Measurements from ENCODE around the gene HMGB4. TPM values are rescaled to one million over a fixed set of nuclear protein-coding genes. Genes with fewer than 3 reads are reported as not detected.
A peak's percentile ranks its signal among the peaks of the same experiment; 100 is the strongest.

Gene HMGB4
- total RNA-seq, 1 donor from 2014 or later, result not detected

- TF ChIP-seq CTCF (IDR thresholded peaks at IDR 0.05), result no peak
- TF ChIP-seq POLR2A (IDR thresholded peaks at IDR 0.05), result no peak
- TF ChIP-seq POLR2AphosphoS5 (IDR thresholded peaks at IDR 0.05; ENCODE audit: insufficient read depth in 1 of 2, low read depth in 1 of 2), result no peak
- DNase-seq (ENCODE audit: extremely low spot score in 2 of 2), result peak in 1 of 2 donors; percentile 7
- Histone ChIP-seq H3K4me3 (no peak overlapping the region), H3K27me3 (no peaks in the 10 kb centered on the region), H3K9me3 (no peaks in the 10 kb centered on the region), H3K36me3 (no peaks in the 10 kb centered on the region), H3K27ac (no peak overlapping the region), H3K4me1 (no peaks in the 10 kb centered on the region)
- intact Hi-C loops (cut with DNase I), result no loop called here
Measured at GRCh38 chr1:33819913-33820311, 44.0 kb upstream of the HMGB4 start.

- Histone ChIP-seq H3K27ac (no peak overlapping the region), H3K4me1 (no peaks in the 10 kb centered on the region), H3K4me3 (no peak overlapping the region), H3K9me3 (no peaks in the 10 kb centered on the region), H3K27me3 (no peaks in the 10 kb centered on the region), H3K36me3 (no peaks in the 10 kb centered on the region)
- intact Hi-C loops (cut with DNase I), result no loop called here
- DNase-seq (ENCODE audit: extremely low spot score in 2 of 2), result peak in 1 of 2 donors; percentile 46
- no peak for TF ChIP-seq POLR2AphosphoS5 (IDR thresholded peaks at IDR 0.05; ENCODE audit: insufficient read depth in 1 of 2, low read depth in 1 of 2)
- no peak for TF ChIP-seq POLR2A (IDR thresholded peaks at IDR 0.05)
- no peak for TF ChIP-seq CTCF (IDR thresholded peaks at IDR 0.05)
Measured at GRCh38 chr1:33820804-33821203, 43.1 kb upstream of the HMGB4 start.

GRCh38 chr1:33821291-33821690 is 42.6 kb upstream of the HMGB4 start:
- no peak overlapping the region for H3K27ac ChIP-seq
- peak; percentile 56 to 67 for DNase-seq (ENCODE audit: extremely low spot score in 2 of 2)
- H3K4me1 ChIP-seq, result no peaks in the 10 kb centered on the region
- H3K4me3 ChIP-seq, result no peak overlapping the region
- H3K36me3 ChIP-seq, result no peaks in the 10 kb centered on the region
- intact Hi-C loops (cut with DNase I), result no loop called here
- no peaks in the 10 kb centered on the region for H3K9me3 ChIP-seq
- no peak for TF ChIP-seq POLR2A (IDR thresholded peaks at IDR 0.05)
- no peak for TF ChIP-seq CTCF (IDR thresholded peaks at IDR 0.05)
- TF ChIP-seq POLR2AphosphoS5 (IDR thresholded peaks at IDR 0.05; ENCODE audit: insufficient read depth in 1 of 2, low read depth in 1 of 2), result no peak
- no peaks in the 10 kb centered on the region for H3K27me3 ChIP-seq

- Histone ChIP-seq H3K27me3 (no peaks in the 10 kb centered on the region), H3K4me3 (no peak overlapping the region), H3K36me3 (no peaks in the 10 kb centered on the region), H3K9me3 (no peaks in the 10 kb centered on the region), H3K4me1 (no peaks in the 10 kb centered on the region), H3K27ac (no peak overlapping the region)
- no peak for TF ChIP-seq POLR2A (IDR thresholded peaks at IDR 0.05)
- no peak for TF ChIP-seq POLR2AphosphoS5 (IDR thresholded peaks at IDR 0.05; ENCODE audit: insufficient read depth in 1 of 2, low read depth in 1 of 2)
- no peak for TF ChIP-seq CTCF (IDR thresholded peaks at IDR 0.05)
- peak; percentile 56 to 74 for DNase-seq (ENCODE audit: extremely low spot score in 2 of 2)
- intact Hi-C loops (cut with DNase I), result no loop called here
Measured at GRCh38 chr1:33822396-33822795, 41.5 kb upstream of the HMGB4 start.

GRCh38 chr1:33823401-33823800 is 40.5 kb upstream of the HMGB4 start:
- TF ChIP-seq POLR2A (IDR thresholded peaks at IDR 0.05) (no peak), POLR2AphosphoS5 (IDR thresholded peaks at IDR 0.05; ENCODE audit: insufficient read depth in 1 of 2, low read depth in 1 of 2) (no peak), CTCF (IDR thresholded peaks at IDR 0.05) (no peak)

More at GRCh38 chr1:33823401-33823800, 40.5 kb upstream of the HMGB4 start:
- Histone ChIP-seq H3K9me3 (no peaks in the 10 kb centered on the region), H3K4me1 (no peaks in the 10 kb centered on the region), H3K36me3 (no peaks in the 10 kb centered on the region), H3K27me3 (no peaks in the 10 kb centered on the region), H3K4me3 (no peak overlapping the region), H3K27ac (no peak overlapping the region)
- intact Hi-C loops (cut with DNase I), result no loop called here
- DNase-seq (ENCODE audit: extremely low spot score in 2 of 2), result peak; percentile 44 to 91

Data from vagina (tissue), 2 donors.